HepG2 (cell line): ENCODE measurements around the gene PHRF1. TPM values are rescaled to one million over a fixed set of nuclear protein-coding genes. Genes with fewer than 3 reads are reported as not detected.

ENCODE experiments used
- ATAC-seq: fragments of 200-7000 bp; cut with Tn5 transposase; 3 replicates; pipeline ENCODE4 v1.9.1; 2020; ENCODE audit warnings: mild to moderate bottlenecking, moderate library complexity
- BruUV-seq: library from RNA; stranded (reverse); fragments of 400-500 nt; replicated peaks from 2 replicates; lab custom pipeline; 2021; lab: Mats Ljungman, UMichigan
- CTCF ChIA-PET: fragments of 300-600 bp; formaldehyde crosslinking; extraction: SDS; loops from one replicate; lab custom pipeline; 2021; ENCODE audit warnings: low total read pairs, inconsistent platforms, low intra/inter-chr PET ratio; lab: Yijun Ruan, JAX
- POLR2A ChIA-PET: fragments of 350-600 bp; sonication (Branson Sonifier 250); formaldehyde crosslinking; loops from one replicate; lab custom pipeline; 2020; ENCODE audit warnings: antibody characterized with exemption, inconsistent platforms; lab: Yijun Ruan, JAX
- DNase-seq: peaks from one replicate; pipeline ENCODE4 v3.0.0-alpha.2; 2015; ENCODE audit warnings: low spot score
- FAIRE-seq: peaks from 3 replicates; lab custom pipeline; 2011; peaks lifted over from hg19 to GRCh38; lab: Jason Lieb, UNC
- H2AFZ ChIP-seq: one replicate; pipeline ENCODE4 v1.6.1; 2011; ENCODE audit warnings: low read length, inconsistent platforms
- H3K27ac ChIP-seq: fragments of 300-600 bp; 3 replicates; pipeline ENCODE4 v1.8.0; 2011; ENCODE audit warnings: mixed run types, mild to moderate bottlenecking, mixed read lengths, low read length, inconsistent platforms; ENCODE audit not compliant: insufficient read depth; ENCODE audit errors: extremely low read length
- H3K27me3 ChIP-seq, 2 experiments: fragments of 200-600 bp in 1 of 2; 2 replicates in 1 of 2; 3 replicates in 1 of 2; pipeline versions ENCODE4 v1.6.0 to v1.8.0; 2011; ENCODE audit warnings: low read length in 2 of 2, mild to moderate bottlenecking in 2 of 2, moderate library complexity in 2 of 2, inconsistent platforms in 1 of 2; ENCODE audit not compliant: insufficient read depth in 2 of 2, control insufficient read depth in 1 of 2
- H3K36me3 ChIP-seq, 2 experiments: fragments of 200-600 bp in 1 of 2; replicated peaks in 1 of 2; 2 replicates in 1 of 2; 3 replicates in 1 of 2; pipeline versions ENCODE4 v1.5.1 to v1.8.0; 2011; ENCODE audit warnings: low read length in 2 of 2, inconsistent platforms in 1 of 2; ENCODE audit not compliant: insufficient read depth in 2 of 2, control insufficient read depth in 1 of 2
- H3K4me1 ChIP-seq: 2 replicates; pipeline ENCODE4 v1.5.1; 2012; ENCODE audit warnings: low read length, inconsistent platforms; ENCODE audit not compliant: insufficient read depth
- H3K4me2 ChIP-seq: 2 replicates; pipeline ENCODE4 v1.6.0; 2011; ENCODE audit warnings: low read depth, low read length, inconsistent platforms
- H3K4me3 ChIP-seq, 3 experiments: fragments of 200-600 bp in 1 of 3; sonication (generic), shearing (Covaris generic) in 1 of 3; replicated peaks in 1 of 3; 2 replicates each; pipeline ENCODE4 v1.5.1; 2011 to 2016; ENCODE audit warnings: low read length in 3 of 3, inconsistent platforms in 2 of 3, low read depth in 2 of 3, mild to moderate bottlenecking in 2 of 3, control low read depth in 1 of 3, mixed read lengths in 1 of 3; ENCODE audit not compliant: insufficient read depth in 1 of 3
- H3K79me2 ChIP-seq: one replicate; pipeline ENCODE4 v1.6.1; 2011; ENCODE audit warnings: low read length, inconsistent platforms; ENCODE audit not compliant: insufficient read depth
- H3K9ac ChIP-seq: 2 replicates; pipeline ENCODE4 v1.6.0; 2011; ENCODE audit warnings: mild to moderate bottlenecking, low read depth, low read length, inconsistent platforms; ENCODE audit not compliant: insufficient read depth
- H3K9me3 ChIP-seq: 2 replicates; pipeline ENCODE4 v1.5.1; 2012; ENCODE audit warnings: mild to moderate bottlenecking, low read length
- H4K20me1 ChIP-seq: 2 replicates; pipeline ENCODE4 v1.6.0; 2011; ENCODE audit warnings: inconsistent platforms, mild to moderate bottlenecking, low read length, moderate library complexity; ENCODE audit not compliant: insufficient read depth
- CAMTA2 ChIP-seq: sonication (generic); formaldehyde crosslinking; IDR thresholded peaks from 2 replicates; pipeline ENCODE4 v1.4.0; 2020; ENCODE audit warnings: mild to moderate bottlenecking, missing genetic modification reagents, borderline replicate concordance
- HOXA7 ChIP-seq: sonication (generic); formaldehyde crosslinking; IDR thresholded peaks from 2 replicates; pipeline ENCODE4 v1.8.1; 2022; ENCODE audit warnings: mild to moderate bottlenecking, missing genetic modification reagents, moderate library complexity
- KLF13 ChIP-seq: sonication (generic); formaldehyde crosslinking; IDR thresholded peaks from 2 replicates; pipeline ENCODE4 v1.4.0; 2020; ENCODE audit warnings: mild to moderate bottlenecking, missing genetic modification reagents
- MAZ ChIP-seq, 2 experiments: sonication (generic) in 1 of 2; formaldehyde crosslinking in 1 of 2; IDR thresholded peaks; 2 replicates each; pipeline versions ENCODE4 v1.5.0 to v1.6.1; 2012 to 2020; ENCODE audit warnings: low read depth in 2 of 2, mild to moderate bottlenecking in 2 of 2, borderline replicate concordance in 1 of 2, improper control_type of control experiment in 1 of 2, low read length in 1 of 2, missing genetic modification reagents in 1 of 2, moderate library complexity in 1 of 2
- MLLT10 ChIP-seq: sonication (generic); formaldehyde crosslinking; IDR thresholded peaks from 2 replicates; pipeline ENCODE4 v1.4.0; 2020; ENCODE audit warnings: missing genetic modification reagents
- PRMT3 ChIP-seq: sonication (generic); formaldehyde crosslinking; IDR thresholded peaks from 2 replicates; pipeline ENCODE4 v1.8.1; 2022; ENCODE audit warnings: low read depth, mild to moderate bottlenecking, moderate library complexity, missing genetic modification reagents, borderline replicate concordance
- ZNF333 ChIP-seq: sonication (generic); formaldehyde crosslinking; IDR thresholded peaks from 2 replicates; pipeline ENCODE4 v1.4.0; 2020; ENCODE audit warnings: mild to moderate bottlenecking, missing genetic modification reagents, borderline replicate concordance
- ZNF589 ChIP-seq: sonication (generic); formaldehyde crosslinking; conservative IDR thresholded peaks from 2 replicates; pipeline ENCODE4 v1.8.0; 2022; ENCODE audit warnings: mild to moderate bottlenecking, moderate library complexity, missing genetic modification reagents
- ZNF746 ChIP-seq: sonication (generic); formaldehyde crosslinking; IDR thresholded peaks from 2 replicates; pipeline ENCODE4 v1.8.0; 2022; ENCODE audit warnings: mild to moderate bottlenecking, missing genetic modification reagents
- ZSCAN25 ChIP-seq: sonication (generic); formaldehyde crosslinking; IDR thresholded peaks from 2 replicates; pipeline ENCODE4 v1.8.0; 2022; ENCODE audit warnings: mild to moderate bottlenecking, missing genetic modification reagents
- WGBS: methylation state at CpG from one replicate; pipeline ENCODE4 v1.1.6; 2017; ENCODE audit warnings: low lambda C conversion rate; 5-methylcytosine and 5-hydroxymethylcytosine counted together
- in situ Hi-C: cut with HindIII; loops from 2 replicates; pipeline ENCODE4 v1.10.0; 2017; ENCODE audit warnings: low pct_unique_long_range_greater_than_20kb; ENCODE audit not compliant: extremely low pct_ligation_motif_present
- intact Hi-C: fragments of 100-400 bp; cut with micrococcal nuclease; formaldehyde crosslinking; loops from one replicate; pipeline ENCODE4 v1.10.0; 2022; ENCODE audit not compliant: unreplicated experiment
- polyA plus RNA-seq, 8 experiments: library from polyadenylated mRNA; depleted of rRNA in 3 of 8; stranded (reverse) in 7 of 8; unstranded in 1 of 8; fragments of >200 nt; fragmentation: Illumina TruSeq in 4 of 8; extraction: Trizol in 4 of 8; gene quantifications; 2 replicates each; pipeline versions ENCODE4 v1.2.1 to v1.2.3, GENCODE V29; 2011 to 2016; ENCODE audit warnings: low read depth in 4 of 8, missing spikeins in 1 of 8, mixed read lengths in 1 of 8; ENCODE audit not compliant: insufficient read depth in 1 of 8
- total RNA-seq, 5 experiments: library from RNA; depleted of rRNA; stranded (reverse); fragments of >200 nt; fragmentation: Illumina TruSeq; extraction: Trizol; gene quantifications; 2 replicates each; pipeline ENCODE4 v1.2.3, GENCODE V29; 2016; ENCODE audit warnings: low read depth in 1 of 5
- TF ChIP-seq, protein P1 (sequence below): sonication (generic); formaldehyde crosslinking; IDR thresholded peaks from 2 replicates; pipeline ENCODE4 v1.4.0; 2020; ENCODE audit warnings: missing genetic modification reagents
- TF ChIP-seq, protein P2 (sequence below): sonication (generic); formaldehyde crosslinking; IDR thresholded peaks from 2 replicates; pipeline ENCODE4 v1.8.1; 2023; ENCODE audit warnings: mild to moderate bottlenecking, missing genetic modification reagents, borderline replicate concordance
- TF ChIP-seq, protein P3 (sequence below): sonication (generic); formaldehyde crosslinking; IDR thresholded peaks from 2 replicates; pipeline ENCODE4 v1.4.0; 2020; ENCODE audit warnings: missing genetic modification reagents
- TF ChIP-seq, protein P4 (sequence below): IDR thresholded peaks from 2 replicates; pipeline ENCODE4 v1.6.1; 2012; ENCODE audit warnings: low read length, improper control_type of control experiment
- TF ChIP-seq, protein P5 (sequence below): sonication (generic); formaldehyde crosslinking; IDR thresholded peaks from 2 replicates; pipeline ENCODE4 v1.5.0; 2020; ENCODE audit warnings: mild to moderate bottlenecking, missing genetic modification reagents

PHRF1 gene
- total and polyA plus RNA-seq, 2 of the 13 experiments (the other 11 are each of a cell fraction or from before 2014, with no cell fraction given): 8.2 to 16.7 TPM

DNA sequence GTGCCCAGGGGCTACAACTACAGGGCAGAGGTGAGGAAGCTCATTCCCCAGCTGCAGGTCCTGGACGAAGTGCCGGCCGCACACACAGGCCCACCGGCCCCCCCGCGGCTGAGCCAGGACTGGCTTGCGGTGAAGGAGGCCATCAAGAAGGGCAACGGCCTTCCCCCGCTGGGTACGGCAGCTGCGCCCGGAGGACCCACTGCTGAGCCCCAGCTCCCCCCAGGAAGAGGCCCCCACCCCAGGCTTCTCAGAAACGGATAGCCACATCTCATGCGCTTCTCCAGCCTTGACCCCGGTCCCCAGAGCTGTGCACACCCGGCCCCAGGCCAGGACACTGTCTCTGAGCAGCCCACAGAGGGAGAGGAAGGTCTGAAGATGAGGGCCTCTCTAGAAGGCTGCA is 25.1 kb upstream of the PHRF1 start:
- no peak overlapping the region for H2AFZ ChIP-seq
- WGBS: 8% methylated on average over 2 of the region's 16 CpGs
- H3K4me2 ChIP-seq: peak overlapping the region; percentile 50
- ChIA-PET POLR2A (interaction anchor here (0.6 to 1.5 kb wide), 5 partner anchors 9 to 148 kb away, joined by 3 to 5 read pairs (median 4); partner anchors contain the start of gene PHRF1), CTCF (no interaction called here)
- H3K4me3 ChIP-seq: peak overlapping the region in 1 of 3 experiments; percentile 50; a peak in 1 of 6 replicates
- no peak overlapping the region for H3K9ac ChIP-seq
- BruUV-seq: no TSS peak
- H3K79me2 ChIP-seq: no peaks in the 10 kb centered on the region
- peaks cover 54% of the 10 kb centered on the region for H3K4me1 ChIP-seq
- intact Hi-C loops: loop anchor here (10.0 kb wide), 1 partner anchor 64 kb away; the partner anchor contains the start of gene IRF7
- DNase-seq (no peak), ATAC-seq (peak; percentile 21), FAIRE-seq (no peak)
- no peaks in the 10 kb centered on the region for H4K20me1 ChIP-seq
- peaks cover 11 to 31% of the 10 kb centered on the region in 2 experiments for H3K27me3 ChIP-seq
- no peak overlapping the region for H3K27ac ChIP-seq
- no peaks in the 10 kb centered on the region for H3K36me3 ChIP-seq
- in situ Hi-C loops: loop anchor here (10.0 kb wide), 1 partner anchor 74 kb away; the partner anchor contains the start of genes CDHR5 and SCT
- H3K9me3 ChIP-seq: no peaks in the 10 kb centered on the region
- TF ChIP-seq, protein P1, sequence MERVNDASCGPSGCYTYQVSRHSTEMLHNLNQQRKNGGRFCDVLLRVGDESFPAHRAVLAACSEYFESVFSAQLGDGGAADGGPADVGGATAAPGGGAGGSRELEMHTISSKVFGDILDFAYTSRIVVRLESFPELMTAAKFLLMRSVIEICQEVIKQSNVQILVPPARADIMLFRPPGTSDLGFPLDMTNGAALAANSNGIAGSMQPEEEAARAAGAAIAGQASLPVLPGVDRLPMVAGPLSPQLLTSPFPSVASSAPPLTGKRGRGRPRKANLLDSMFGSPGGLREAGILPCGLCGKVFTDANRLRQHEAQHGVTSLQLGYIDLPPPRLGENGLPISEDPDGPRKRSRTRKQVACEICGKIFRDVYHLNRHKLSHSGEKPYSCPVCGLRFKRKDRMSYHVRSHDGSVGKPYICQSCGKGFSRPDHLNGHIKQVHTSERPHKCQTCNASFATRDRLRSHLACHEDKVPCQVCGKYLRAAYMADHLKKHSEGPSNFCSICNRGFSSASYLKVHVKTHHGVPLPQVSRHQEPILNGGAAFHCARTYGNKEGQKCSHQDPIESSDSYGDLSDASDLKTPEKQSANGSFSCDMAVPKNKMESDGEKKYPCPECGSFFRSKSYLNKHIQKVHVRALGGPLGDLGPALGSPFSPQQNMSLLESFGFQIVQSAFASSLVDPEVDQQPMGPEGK (CRISPR knock-in tag): peak; percentile 44
- TF ChIP-seq HOXA7 (CRISPR knock-in tag): no peak
- no peak for TF ChIP-seq PRMT3 (CRISPR knock-in tag)
- TF ChIP-seq ZNF589 (CRISPR knock-in tag): peak; percentile 25; the same call in 1 of the 2 replicates
- TF ChIP-seq KLF13 (CRISPR knock-in tag): no peak
- no peak for TF ChIP-seq CAMTA2 (CRISPR knock-in tag)
- no peak for TF ChIP-seq MLLT10 (CRISPR knock-in tag)
- TF ChIP-seq, protein P2, sequence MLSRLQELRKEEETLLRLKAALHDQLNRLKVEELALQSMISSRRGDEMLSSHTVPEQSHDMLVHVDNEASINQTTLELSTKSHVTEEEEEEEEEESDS (CRISPR knock-in tag): no peak
- TF ChIP-seq ZNF746 (CRISPR knock-in tag): no peak
- no peak for TF ChIP-seq ZNF333 (CRISPR knock-in tag)
- TF ChIP-seq, protein P3, sequence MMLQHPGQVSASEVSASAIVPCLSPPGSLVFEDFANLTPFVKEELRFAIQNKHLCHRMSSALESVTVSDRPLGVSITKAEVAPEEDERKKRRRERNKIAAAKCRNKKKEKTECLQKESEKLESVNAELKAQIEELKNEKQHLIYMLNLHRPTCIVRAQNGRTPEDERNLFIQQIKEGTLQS (CRISPR knock-in tag): no peak
- TF ChIP-seq, protein P4, sequence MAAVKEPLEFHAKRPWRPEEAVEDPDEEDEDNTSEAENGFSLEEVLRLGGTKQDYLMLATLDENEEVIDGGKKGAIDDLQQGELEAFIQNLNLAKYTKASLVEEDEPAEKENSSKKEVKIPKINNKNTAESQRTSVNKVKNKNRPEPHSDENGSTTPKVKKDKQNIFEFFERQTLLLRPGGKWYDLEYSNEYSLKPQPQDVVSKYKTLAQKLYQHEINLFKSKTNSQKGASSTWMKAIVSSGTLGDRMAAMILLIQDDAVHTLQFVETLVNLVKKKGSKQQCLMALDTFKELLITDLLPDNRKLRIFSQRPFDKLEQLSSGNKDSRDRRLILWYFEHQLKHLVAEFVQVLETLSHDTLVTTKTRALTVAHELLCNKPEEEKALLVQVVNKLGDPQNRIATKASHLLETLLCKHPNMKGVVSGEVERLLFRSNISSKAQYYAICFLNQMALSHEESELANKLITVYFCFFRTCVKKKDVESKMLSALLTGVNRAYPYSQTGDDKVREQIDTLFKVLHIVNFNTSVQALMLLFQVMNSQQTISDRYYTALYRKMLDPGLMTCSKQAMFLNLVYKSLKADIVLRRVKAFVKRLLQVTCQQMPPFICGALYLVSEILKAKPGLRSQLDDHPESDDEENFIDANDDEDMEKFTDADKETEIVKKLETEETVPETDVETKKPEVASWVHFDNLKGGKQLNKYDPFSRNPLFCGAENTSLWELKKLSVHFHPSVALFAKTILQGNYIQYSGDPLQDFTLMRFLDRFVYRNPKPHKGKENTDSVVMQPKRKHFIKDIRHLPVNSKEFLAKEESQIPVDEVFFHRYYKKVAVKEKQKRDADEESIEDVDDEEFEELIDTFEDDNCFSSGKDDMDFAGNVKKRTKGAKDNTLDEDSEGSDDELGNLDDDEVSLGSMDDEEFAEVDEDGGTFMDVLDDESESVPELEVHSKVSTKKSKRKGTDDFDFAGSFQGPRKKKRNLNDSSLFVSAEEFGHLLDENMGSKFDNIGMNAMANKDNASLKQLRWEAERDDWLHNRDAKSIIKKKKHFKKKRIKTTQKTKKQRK: no peak
- TF ChIP-seq, protein P5, sequence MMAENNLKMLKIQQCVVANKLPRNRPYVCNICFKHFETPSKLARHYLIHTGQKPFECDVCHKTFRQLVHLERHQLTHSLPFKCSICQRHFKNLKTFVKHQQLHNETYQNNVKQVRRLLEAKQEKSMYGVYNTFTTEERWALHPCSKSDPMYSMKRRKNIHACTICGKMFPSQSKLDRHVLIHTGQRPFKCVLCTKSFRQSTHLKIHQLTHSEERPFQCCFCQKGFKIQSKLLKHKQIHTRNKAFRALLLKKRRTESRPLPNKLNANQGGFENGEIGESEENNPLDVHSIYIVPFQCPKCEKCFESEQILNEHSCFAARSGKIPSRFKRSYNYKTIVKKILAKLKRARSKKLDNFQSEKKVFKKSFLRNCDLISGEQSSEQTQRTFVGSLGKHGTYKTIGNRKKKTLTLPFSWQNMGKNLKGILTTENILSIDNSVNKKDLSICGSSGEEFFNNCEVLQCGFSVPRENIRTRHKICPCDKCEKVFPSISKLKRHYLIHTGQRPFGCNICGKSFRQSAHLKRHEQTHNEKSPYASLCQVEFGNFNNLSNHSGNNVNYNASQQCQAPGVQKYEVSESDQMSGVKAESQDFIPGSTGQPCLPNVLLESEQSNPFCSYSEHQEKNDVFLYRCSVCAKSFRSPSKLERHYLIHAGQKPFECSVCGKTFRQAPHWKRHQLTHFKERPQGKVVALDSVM (CRISPR knock-in tag): peak; percentile 31; the same call in 1 of the 2 replicates
- TF ChIP-seq ZSCAN25 (CRISPR knock-in tag): 0 out of 2 replicates have a peak, but pooled peaks have one; percentile 12
- no peak for TF ChIP-seq MAZ (IDR thresholded peaks at IDR 0.05; ENCODE audit: borderline replicate concordance, low read depth, low read length)
- TF ChIP-seq MAZ (CRISPR knock-in tag; IDR thresholded peaks at IDR 0.05; ENCODE audit: low read depth): no peak
